NCI-H748 treated with DMSO at 0.1 percent for 48 hours (cell line): ENCODE results near the gene VDAC1.

Experiments
- DNase-seq: peaks from one replicate; lab custom pipeline; 2025; lab: John Stamatoyannopoulos, UW

VDAC1 gene

GRCh38 chr5:133926489-133927299 is 78.1 kb downstream of the VDAC1 start:
- no peak for DNase-seq

GRCh38 chr5:133925866-133926488 is 78.8 kb downstream of the VDAC1 start:
- no peak for DNase-seq

- no peak for DNase-seq
Observed at GRCh38 chr5:133925269-133925668, 79.5 kb downstream of the VDAC1 start.

- DNase-seq: no peak
Observed at GRCh38 chr5:133924221-133924920, 80.4 kb downstream of the VDAC1 start.

GRCh38 chr5:133921979-133922378 is 82.8 kb downstream of the VDAC1 start:
- DNase-seq: peak; percentile 57
